Hindlimb muscle (tissue), 1 donor: ENCODE measurements around the gene CCNC. TPM values are rescaled to one million over a fixed set of nuclear protein-coding genes. Genes with fewer than 3 reads are reported as not detected.

ENCODE experiments used
- DNase-seq: peaks from one replicate; pipeline ENCODE4 v3.0.0-alpha.2; 2013
- polyA plus RNA-seq: library from polyadenylated mRNA; unstranded; fragments of 120-200 nt; gene quantifications from one replicate; pipeline ENCODE4 v1.2.1, GENCODE V29; 2013; ENCODE audit not compliant: insufficient read length

CCNC gene
- polyA plus RNA-seq, 1 donor = 33.9 TPM

GRCh38 chr6:99543968-99544367, 24.5 kb downstream of the CCNC start:
- DNase-seq = no peak

- DNase-seq = no peak
Observed at GRCh38 chr6:99530627-99531026, 37.8 kb downstream of the CCNC start.

GRCh38 chr6:99522531-99522930, 45.9 kb downstream of the CCNC start:
- no peak for DNase-seq

- DNase-seq = peak; percentile 15
Observed at GRCh38 chr6:99521633-99522151, 46.8 kb downstream of the CCNC start.

- peak; percentile 87 for DNase-seq
Observed at GRCh38 chr6:99520855-99521632, 47.4 kb downstream of the CCNC start.

- no peak for DNase-seq
Observed at GRCh38 chr6:99519446-99519845, 49.0 kb downstream of the CCNC start.

GRCh38 chr6:99514089-99514488, 54.4 kb downstream of the CCNC start:
- DNase-seq = no peak

- DNase-seq = no peak
Observed at GRCh38 chr6:99512033-99512432, 56.4 kb downstream of the CCNC start.

GRCh38 chr6:99507648-99508047, 60.8 kb downstream of the CCNC start:
- no peak for DNase-seq

GRCh38 chr6:99501762-99502161, 66.7 kb downstream of the CCNC start:
- DNase-seq = no peak

- no peak for DNase-seq
Observed at GRCh38 chr6:99498421-99498820, 70.0 kb downstream of the CCNC start.

GRCh38 chr6:99495466-99495865, 73.0 kb downstream of the CCNC start:
- DNase-seq = no peak

Other genes starting within 250 kb of the CCNC start
- 0.96 TPM for gene FAXC, start 219.0 kb downstream of the CCNC start, polyA plus RNA-seq
- 7.2 TPM for gene COQ3, start 174.5 kb downstream of the CCNC start, polyA plus RNA-seq
- gene PNISR, start 143.4 kb downstream of the CCNC start, polyA plus RNA-seq = 119 TPM
- 5.0 TPM for gene USP45, start 53.2 kb downstream of the CCNC start, polyA plus RNA-seq
- gene PRDM13, start 38.2 kb upstream of the CCNC start, polyA plus RNA-seq = not detected